ENCODE data around the gene DDX25. TPM values are rescaled to one million over a fixed set of nuclear protein-coding genes. Genes with fewer than 3 reads are reported as not detected.

The DDX25 gene
- total and polyA plus RNA-seq, 9 of the 15 experiments (the other 6 are each of a cell fraction or from before 2014, with no cell fraction given): not detected

GRCh38 chr11:125976156-125976555 is 71.8 kb downstream of the DDX25 start:
- ChIA-PET POLR2A (no interaction called here), CTCF (ENCODE audit: low intra/inter-chr PET ratio) (no interaction called here)
- Histone ChIP-seq H3K27me3 (ENCODE audit: control insufficient read depth in 2 of 2, insufficient read depth in 2 of 2, low read length in 2 of 2) (peaks cover 11 to 22% of the 10 kb centered on the region in 2 experiments; a peak in 4 of 5 replicates), H3K9ac (ENCODE audit: insufficient read depth in 1 of 2, low read depth in 2 of 2, low read length in 2 of 2) (no peak overlapping the region), H4K20me1 (replicated peaks; ENCODE audit: control insufficient read depth, insufficient read depth, low read length) (no peaks in the 10 kb centered on the region), H3K4me1 (replicated peaks in 1 of 2; ENCODE audit: control insufficient read depth in 2 of 2, insufficient read depth in 2 of 2, low read length in 2 of 2) (no peaks in the 10 kb centered on the region), H3K27ac (ENCODE audit: extremely low read depth, low read depth, low read length) (no peak overlapping the region), H3K9me1 (ENCODE audit: control insufficient read depth, insufficient read depth, low read length) (no peaks in the 10 kb centered on the region), H3K9me3 (replicated peaks; ENCODE audit: control insufficient read depth, insufficient read depth, low read depth, low read length) (no peaks in the 10 kb centered on the region), H3K79me2 (ENCODE audit: control insufficient read depth, insufficient read depth, low read length) (no peaks in the 10 kb centered on the region), H3K4me3 (no peak overlapping the region), H3K36me3 (ENCODE audit: control insufficient read depth, insufficient read depth, low read length) (no peaks in the 10 kb centered on the region), H2AFZ (ENCODE audit: low read depth, low read length) (no peak overlapping the region), H3K4me2 (ENCODE audit: insufficient read depth, low read length) (no peak overlapping the region)
- no peak for TF ChIP-seq FOXK1 (CRISPR knock-in tag; IDR thresholded peaks at IDR 0.05; ENCODE audit: borderline replicate concordance)
- no peak for TF ChIP-seq RFX7 (CRISPR knock-in tag; IDR thresholded peaks at IDR 0.05)
- no peak for TF ChIP-seq NFATC3 (IDR thresholded peaks at IDR 0.05)
- no peak for TF ChIP-seq HDAC1 (IDR thresholded peaks at IDR 0.05)
- TF ChIP-seq IRF1 (CRISPR knock-in tag; IDR thresholded peaks at IDR 0.05; ENCODE audit: borderline replicate concordance): no peak
- no peak for TF ChIP-seq ASH1L (IDR thresholded peaks at IDR 0.05; ENCODE audit: borderline replicate concordance, low read depth, partially characterized antibody)
- TF ChIP-seq PHB (CRISPR knock-in tag; IDR thresholded peaks at IDR 0.05): no peak
- no peak for TF ChIP-seq ZNF764 (CRISPR knock-in tag; IDR thresholded peaks at IDR 0.05; ENCODE audit: low read depth)
- TF ChIP-seq GATA2 (CRISPR knock-in tag; IDR thresholded peaks at IDR 0.05): no peak
- no peak for TF ChIP-seq HCFC1 (IDR thresholded peaks at IDR 0.05; ENCODE audit: low read depth, low read length)
- TF ChIP-seq ZKSCAN8 (CRISPR knock-in tag; IDR thresholded peaks at IDR 0.05): no peak
- in situ Hi-C loops (cut with MboI) (no loop called here), intact Hi-C loops (cut with micrococcal nuclease) (no loop called here)
- ATAC-seq: no peak
- no peak for FAIRE-seq
- no peak for DNase-seq (ENCODE audit: extremely low read depth in 1 of 4, low spot score in 3 of 4)
- BruUV-seq (replicated peaks): no TSS peak

Measured in K562 (cell line).